ENCODE results near the gene APOL4. TPM values are rescaled to one million over a fixed set of nuclear protein-coding genes. Genes with fewer than 3 reads are reported as not detected.
A peak's percentile ranks its signal among the peaks of the same experiment; 100 is the strongest.
"Not testable (repeated sequence)": the region's sequence is repeated elsewhere in the genome, so short reads cannot be mapped to it uniquely, and the experiment has no call there.

APOL4 gene
- total RNA-seq, 1 donor from 2014 or later, result not detected

GRCh38 chr22:36164621-36165020 is 37.0 kb downstream of the APOL4 start:
- TF ChIP-seq, protein P1, sequence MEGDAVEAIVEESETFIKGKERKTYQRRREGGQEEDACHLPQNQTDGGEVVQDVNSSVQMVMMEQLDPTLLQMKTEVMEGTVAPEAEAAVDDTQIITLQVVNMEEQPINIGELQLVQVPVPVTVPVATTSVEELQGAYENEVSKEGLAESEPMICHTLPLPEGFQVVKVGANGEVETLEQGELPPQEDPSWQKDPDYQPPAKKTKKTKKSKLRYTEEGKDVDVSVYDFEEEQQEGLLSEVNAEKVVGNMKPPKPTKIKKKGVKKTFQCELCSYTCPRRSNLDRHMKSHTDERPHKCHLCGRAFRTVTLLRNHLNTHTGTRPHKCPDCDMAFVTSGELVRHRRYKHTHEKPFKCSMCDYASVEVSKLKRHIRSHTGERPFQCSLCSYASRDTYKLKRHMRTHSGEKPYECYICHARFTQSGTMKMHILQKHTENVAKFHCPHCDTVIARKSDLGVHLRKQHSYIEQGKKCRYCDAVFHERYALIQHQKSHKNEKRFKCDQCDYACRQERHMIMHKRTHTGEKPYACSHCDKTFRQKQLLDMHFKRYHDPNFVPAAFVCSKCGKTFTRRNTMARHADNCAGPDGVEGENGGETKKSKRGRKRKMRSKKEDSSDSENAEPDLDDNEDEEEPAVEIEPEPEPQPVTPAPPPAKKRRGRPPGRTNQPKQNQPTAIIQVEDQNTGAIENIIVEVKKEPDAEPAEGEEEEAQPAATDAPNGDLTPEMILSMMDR (conservative IDR thresholded peaks at IDR 0.05), result no peak
- Mint-ChIP-seq H3K27me3 (ENCODE audit: low read depth) (peaks cover 7% of the 10 kb centered on the region), H3K4me1 (no peaks in the 10 kb centered on the region), H3K36me3 (ENCODE audit: low read depth) (no peaks in the 10 kb centered on the region), H3K27ac (ENCODE audit: unreplicated experiment) (no peak overlapping the region), H3K4me3 (no peak overlapping the region), H3K9me3 (peaks cover 4% of the 10 kb centered on the region)
- no peak for DNase-seq (ENCODE audit: low read depth, low spot score)

GRCh38 chr22:36163497-36163896 is 38.1 kb downstream of the APOL4 start:
- Mint-ChIP-seq H3K4me1 (no peaks in the 10 kb centered on the region), H3K4me3 (no peak overlapping the region), H3K36me3 (ENCODE audit: low read depth) (no peaks in the 10 kb centered on the region), H3K27ac (ENCODE audit: unreplicated experiment) (no peak overlapping the region), H3K9me3 (no peaks in the 10 kb centered on the region), H3K27me3 (ENCODE audit: low read depth) (peaks cover 4% of the 10 kb centered on the region)
- DNase-seq (ENCODE audit: low read depth, low spot score), result no peak
- TF ChIP-seq, protein P1 (conservative IDR thresholded peaks at IDR 0.05), result no peak

DNA sequence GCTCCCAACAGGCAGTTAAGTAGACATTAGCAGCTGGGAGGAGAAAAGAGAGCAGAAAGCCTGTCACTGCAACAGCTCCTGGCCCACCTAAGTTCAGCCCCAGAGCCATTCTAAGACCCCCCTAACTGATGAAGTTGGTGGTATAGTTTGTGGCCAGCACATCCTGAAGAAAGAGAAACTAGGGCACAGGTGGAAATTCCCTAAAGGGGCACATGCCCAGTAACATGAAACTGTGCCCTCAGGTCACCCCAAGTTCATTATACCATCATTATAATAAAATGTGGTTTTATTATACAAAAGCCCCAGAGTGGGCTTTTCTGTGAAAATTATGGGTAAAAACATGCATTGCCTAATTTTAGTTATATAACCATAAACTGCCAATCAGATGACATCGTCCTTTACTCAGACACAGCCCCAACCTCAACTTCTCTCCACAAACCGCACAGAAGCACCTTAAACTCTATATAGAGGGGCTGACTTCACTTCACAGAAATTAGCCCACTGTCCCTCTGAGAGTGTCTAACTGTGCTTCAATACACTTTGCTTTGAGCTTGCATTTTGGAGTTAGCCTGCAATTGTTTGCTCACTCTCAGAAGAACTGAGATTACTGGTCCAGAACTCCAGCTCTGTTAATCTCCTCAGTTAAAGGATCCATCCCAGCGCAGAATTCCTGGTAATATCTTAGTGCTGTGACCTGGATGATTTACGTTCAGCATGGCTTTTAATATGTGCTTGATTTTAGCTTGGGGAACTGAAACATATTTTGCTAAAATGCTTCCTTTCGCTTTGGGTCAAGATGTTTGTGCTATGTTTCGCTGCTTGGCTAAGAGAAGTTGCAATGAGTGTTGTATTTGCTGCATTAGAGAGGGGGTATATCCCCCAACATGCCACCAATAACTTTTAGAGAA is 39.2 kb downstream of the APOL4 start:
- no peak overlapping the region for H3K27ac Mint-ChIP-seq (ENCODE audit: unreplicated experiment)
- no peaks in the 10 kb centered on the region for H3K36me3 Mint-ChIP-seq (ENCODE audit: low read depth)
- DNase-seq (ENCODE audit: low read depth, low spot score), result no peak
- H3K9me3 Mint-ChIP-seq, result no peaks in the 10 kb centered on the region
- H3K4me3 Mint-ChIP-seq, result no peak overlapping the region
- peaks cover 2% of the 10 kb centered on the region for H3K27me3 Mint-ChIP-seq (ENCODE audit: low read depth)
- peaks cover 2% of the 10 kb centered on the region for H3K4me1 Mint-ChIP-seq
- TF ChIP-seq, protein P1 (conservative IDR thresholded peaks at IDR 0.05), result no peak

- not testable (repeated sequence) for DNase-seq (ENCODE audit: low read depth, low spot score); H3K36me3 Mint-ChIP-seq (ENCODE audit: low read depth); H3K9me3 Mint-ChIP-seq; H3K27me3 Mint-ChIP-seq (ENCODE audit: low read depth); H3K27ac Mint-ChIP-seq (ENCODE audit: unreplicated experiment); H3K4me1 Mint-ChIP-seq; H3K4me3 Mint-ChIP-seq
These were observed 39.8 kb downstream of the APOL4 start for GRCh38 chr22:36161793-36162126.

DNA sequence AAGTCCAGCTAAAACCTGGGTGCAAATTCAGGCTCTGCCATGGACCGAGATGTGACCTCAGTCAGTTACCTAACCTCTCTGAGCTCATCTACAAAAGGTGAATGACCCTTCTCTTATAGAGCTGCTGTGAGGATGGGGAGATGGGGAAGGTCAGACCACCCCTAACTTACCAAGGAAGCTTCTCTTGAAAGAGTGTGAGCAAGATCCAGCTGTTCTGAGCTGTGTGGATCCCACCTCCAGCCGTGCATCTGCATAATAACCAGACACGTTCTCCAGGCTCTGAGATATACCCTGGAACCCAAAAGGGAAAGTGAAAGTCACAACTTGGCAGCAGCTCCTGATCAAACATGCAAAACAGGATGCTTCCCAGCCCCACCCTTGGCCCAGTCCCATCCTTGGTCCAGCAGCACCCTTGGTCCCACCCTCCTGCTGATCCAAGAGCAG is 41.1 kb downstream of the APOL4 start, which contains the start of gene APOL3:
APOL3 (minus strand) TSS at position 257 of the 444 bp plus-strand sequence. CDS start 11,700 bp downstream, outside the sequence.
- Mint-ChIP-seq H3K4me1 (peaks cover 15% of the 10 kb centered on the region), H3K4me3 (no peak within 1 kb of the TSS), H3K9me3 (no peaks in the 10 kb centered on the region), H3K36me3 (ENCODE audit: low read depth) (no peaks in the 10 kb centered on the region), H3K27me3 (ENCODE audit: low read depth) (peaks cover 2% of the 10 kb centered on the region), H3K27ac (ENCODE audit: unreplicated experiment) (peak within 1 kb of the TSS; percentile 23)
- TF ChIP-seq, protein P1 (conservative IDR thresholded peaks at IDR 0.05), result no peak
- no peak for DNase-seq (ENCODE audit: low read depth, low spot score)
